GM12878 (cell line): Measurements from ENCODE around the gene AMOTL1. TPM values are rescaled to one million over a fixed set of nuclear protein-coding genes. Genes with fewer than 3 reads are reported as not detected.

Source experiments
- ATAC-seq: fragments of 200-7000 bp; cut with Tn5 transposase; 3 replicates; pipeline ENCODE4 v1.9.1; 2020; ENCODE audit warnings: mild to moderate bottlenecking, moderate library complexity
- BruUV-seq: library from RNA; stranded (reverse); fragments of 400-500 nt; replicated peaks from 2 replicates; lab custom pipeline; 2021; lab: Mats Ljungman, UMichigan
- CTCF ChIA-PET: fragments of 300-600 bp; sonication (Branson Sonifier 250); formaldehyde crosslinking; extraction: SDS; loops from one replicate; lab custom pipeline; 2021; ENCODE audit warnings: inconsistent platforms; lab: Yijun Ruan, JAX
- POLR2A ChIA-PET: fragments of 350-600 bp; formaldehyde crosslinking; extraction: SDS; loops from one replicate; lab custom pipeline; 2021; ENCODE audit warnings: inconsistent platforms; lab: Charles Lee
- RAD21 ChIA-PET: fragments of 300-600 bp; sonication (Branson Sonifier 250); formaldehyde crosslinking; loops from one replicate; lab custom pipeline; 2023; ENCODE audit warnings: antibody characterized with exemption; ENCODE audit not compliant: unreplicated experiment; lab: Charles Lee
- SMC1A ChIA-PET: fragments of 300-600 bp; sonication (Branson Sonifier 250); formaldehyde crosslinking; loops from one replicate; lab custom pipeline; 2023; ENCODE audit not compliant: unreplicated experiment, uncharacterized antibody; lab: Charles Lee
- DNase-seq: peaks from one replicate; pipeline ENCODE4 v3.0.0-alpha.2; 2011; ENCODE audit warnings: low read depth, low spot score
- FAIRE-seq: peaks from 3 replicates; lab custom pipeline; 2011; peaks lifted over from hg19 to GRCh38; lab: Jason Lieb, UNC
- H2AFZ ChIP-seq: 2 replicates; pipeline ENCODE4 v1.6.0; 2011; ENCODE audit warnings: low read depth, low read length, control low read depth; ENCODE audit not compliant: control insufficient read depth
- H3K27ac ChIP-seq: 2 replicates; pipeline ENCODE4 v1.5.1; 2011; ENCODE audit warnings: control low read depth; ENCODE audit not compliant: control insufficient read depth, insufficient read depth
- H3K27me3 ChIP-seq, 2 experiments: replicated peaks in 1 of 2; 2 replicates each; pipeline versions ENCODE4 v1.6.0 to v1.6.1; 2011; ENCODE audit warnings: low read length in 1 of 2; ENCODE audit not compliant: control insufficient read depth in 2 of 2, insufficient read depth in 2 of 2
- H3K36me3 ChIP-seq, 2 experiments: 2 replicates each; pipeline ENCODE4 v1.5.1; 2011; ENCODE audit warnings: low read length in 1 of 2; ENCODE audit not compliant: control insufficient read depth in 2 of 2, insufficient read depth in 2 of 2
- H3K4me1 ChIP-seq: 2 replicates; pipeline ENCODE4 v1.6.1; 2011; ENCODE audit warnings: mild to moderate bottlenecking, low read length, moderate library complexity, mixed read lengths; ENCODE audit not compliant: control insufficient read depth, insufficient read depth
- H3K4me2 ChIP-seq: 2 replicates; pipeline ENCODE4 v1.6.0; 2011; ENCODE audit warnings: control low read depth; ENCODE audit not compliant: control insufficient read depth, insufficient read depth
- H3K4me3 ChIP-seq: fragments of 200-600 bp; sonication (generic); 2 replicates; pipeline ENCODE4 v1.5.1; 2016
- H3K79me2 ChIP-seq: 2 replicates; pipeline ENCODE4 v1.6.0; 2011; ENCODE audit warnings: low read length; ENCODE audit not compliant: control insufficient read depth, insufficient read depth
- H3K9ac ChIP-seq: 2 replicates; pipeline ENCODE4 v1.8.0; 2011; ENCODE audit warnings: low read length, control low read depth, mixed read lengths; ENCODE audit not compliant: control insufficient read depth, insufficient read depth
- H3K9me3 ChIP-seq: replicated peaks from 3 replicates; pipeline ENCODE4 v1.5.1; 2011; ENCODE audit warnings: mild to moderate bottlenecking, low read length; ENCODE audit not compliant: control insufficient read depth, insufficient read depth
- H4K20me1 ChIP-seq: 2 replicates; pipeline ENCODE4 v1.6.0; 2011; ENCODE audit not compliant: control insufficient read depth, insufficient read depth
- BACH1 ChIP-seq: fragments of 450-650 bp; IDR thresholded peaks from 2 replicates; pipeline ENCODE4 v1.6.1; 2017; ENCODE audit warnings: mild to moderate bottlenecking, borderline replicate concordance
- BCL11A ChIP-seq: IDR thresholded peaks from 2 replicates; pipeline ENCODE4 v1.6.1; 2011; ENCODE audit warnings: low read depth, low read length
- BHLHE40 ChIP-seq, 2 experiments: fragments of 450-650 bp in 1 of 2; IDR thresholded peaks; 2 replicates each; pipeline ENCODE4 v1.6.1; 2011 to 2017; ENCODE audit warnings: low read depth in 2 of 2, borderline replicate concordance in 1 of 2, improper control_type of control experiment in 1 of 2, low read length in 1 of 2, mild to moderate bottlenecking in 1 of 2
- BRCA1 ChIP-seq: IDR thresholded peaks from 2 replicates; pipeline ENCODE4 v1.6.1; 2011; ENCODE audit warnings: low read depth, low read length, improper control_type of control experiment
- CHD4 ChIP-seq: fragments of 200-600 bp; sonication (generic); IDR thresholded peaks from 2 replicates; pipeline ENCODE4 v1.6.1; 2016; ENCODE audit warnings: mild to moderate bottlenecking
- EGR1 ChIP-seq, 2 experiments: IDR thresholded peaks; 1 replicate in 1 of 2; 2 replicates in 1 of 2; pipeline ENCODE4 v1.6.1; 2011 to 2012; ENCODE audit warnings: low read depth in 2 of 2, low read length in 2 of 2, borderline replicate concordance in 1 of 2, mild to moderate bottlenecking in 1 of 2, moderate library complexity in 1 of 2
- IKZF2 ChIP-seq, 2 experiments: fragments of 450-650 bp; IDR thresholded peaks; 2 replicates each; pipeline ENCODE4 v1.6.1; 2017; ENCODE audit warnings: mild to moderate bottlenecking in 2 of 2, moderate library complexity in 2 of 2
- JUND ChIP-seq: IDR thresholded peaks from 2 replicates; pipeline ENCODE4 v1.6.1; 2012; ENCODE audit warnings: low read depth, mild to moderate bottlenecking, low read length, improper control_type of control experiment, moderate library complexity
- MXI1 ChIP-seq: fragments of 150-350 bp; IDR thresholded peaks from 2 replicates; pipeline ENCODE4 v1.6.1; 2011; ENCODE audit warnings: low read depth, mild to moderate bottlenecking, inconsistent platforms, low read length, improper control_type of control experiment
- NR2C2 ChIP-seq: IDR thresholded peaks from 2 replicates; pipeline ENCODE4 v1.6.1; 2011; ENCODE audit warnings: borderline replicate concordance, low read depth; ENCODE audit not compliant: control insufficient read depth, insufficient read length
- SMC3 ChIP-seq: IDR thresholded peaks from 2 replicates; pipeline ENCODE4 v1.6.1; 2011; ENCODE audit warnings: low read length, improper control_type of control experiment, borderline replicate concordance
- SP1 ChIP-seq: IDR thresholded peaks from one replicate; pipeline ENCODE4 v1.6.1; 2011; ENCODE audit warnings: low read depth, low read length
- ZBTB33 ChIP-seq: fragments of 450-650 bp; IDR thresholded peaks from 2 replicates; pipeline ENCODE4 v1.6.1; 2017; ENCODE audit warnings: mild to moderate bottlenecking
- WGBS: methylation state at CpG from one replicate; pipeline ENCODE4 v1.1.6; 2016; ENCODE audit warnings: low lambda C conversion rate; ENCODE audit not compliant: insufficient replicate concordance, insufficient coverage; ENCODE audit errors: missing lambda C conversion rate; 5-methylcytosine and 5-hydroxymethylcytosine counted together
- in situ Hi-C: fragments of 300-500 bp; cut with MboI; formaldehyde crosslinking; loops from 9 replicates; pipeline ENCODE4 v1.14.3; 2018; ENCODE audit warnings: mixed read lengths
- intact Hi-C: fragments of 100-400 bp; cut with micrococcal nuclease; formaldehyde crosslinking; loops from one replicate; pipeline ENCODE4 v1.14.2; 2022; ENCODE audit not compliant: unreplicated experiment
- polyA plus RNA-seq, 11 experiments: library from polyadenylated mRNA; depleted of rRNA in 4 of 11; unstranded in 6 of 11; stranded (reverse) in 5 of 11; fragments of >200 nt; fragmentation: Nextera tagmentation in 4 of 11; fragmentation: Illumina TruSeq in 1 of 11; extraction: Ambion mirVana in 4 of 11; extraction: Trizol in 1 of 11; gene quantifications; 1 replicate in 1 of 11; 2 replicates in 10 of 11; pipeline versions ENCODE4 v1.2.1 to v1.2.3, GENCODE V29; 2011 to 2016; ENCODE audit warnings: inconsistent platforms in 2 of 11, missing spikeins in 2 of 11, low read depth in 1 of 11
- total RNA-seq, 4 experiments: library from RNA; depleted of rRNA in 3 of 4; stranded (reverse); fragments of >200 nt in 3 of 4; fragmentation: Illumina TruSeq in 1 of 4; extraction: Trizol in 1 of 4; gene quantifications; 2 replicates each; pipeline versions ENCODE4 v1.2.1 to v1.2.3, GENCODE V29; 2013 to 2021
- TF ChIP-seq, protein P1 (sequence below): fragments of 450-650 bp; formaldehyde crosslinking; IDR thresholded peaks from 2 replicates; pipeline ENCODE4 v1.5.0; 2022; ENCODE audit warnings: mild to moderate bottlenecking, missing genetic modification characterization
- TF ChIP-seq, protein P2 (sequence below): fragments of 450-650 bp; IDR thresholded peaks from 2 replicates; pipeline ENCODE4 v1.6.1; 2017; ENCODE audit warnings: mild to moderate bottlenecking, moderate library complexity

Gene AMOTL1
- total and polyA plus RNA-seq, 10 of the 15 experiments (the other 5 are each of a cell fraction or from before 2014, with no cell fraction given), result under 0.01 to 0.41 (median 0.01) TPM; not detected in 7

DNA sequence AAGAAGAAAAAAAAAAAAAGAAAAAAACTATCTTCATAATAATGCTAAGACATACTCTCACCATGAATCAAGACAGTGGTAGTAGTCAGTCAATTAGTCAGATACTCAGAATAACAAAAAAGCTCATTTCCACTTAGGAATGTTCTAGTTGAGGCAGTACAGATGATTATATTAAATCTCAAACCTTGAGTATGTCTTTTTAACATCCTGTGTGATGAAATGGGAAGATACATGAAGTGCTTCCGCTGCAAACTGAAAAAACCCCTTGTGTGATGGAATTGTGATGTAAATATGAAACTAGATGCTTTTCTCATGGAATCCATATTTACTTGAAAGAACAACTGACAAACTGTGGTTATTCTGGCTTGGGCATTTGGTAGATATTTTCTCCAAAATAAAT is 13.7 kb downstream of the AMOTL1 start:
- intact Hi-C loops (no loop called here), in situ Hi-C loops (no loop called here)
- Histone ChIP-seq H4K20me1 (no peaks in the 10 kb centered on the region), H3K27me3 (no peaks in the 10 kb centered on the region), H2AFZ (no peak overlapping the region), H3K36me3 (no peaks in the 10 kb centered on the region), H3K4me3 (no peak overlapping the region), H3K9me3 (no peaks in the 10 kb centered on the region), H3K79me2 (no peaks in the 10 kb centered on the region), H3K4me2 (no peak overlapping the region), H3K9ac (no peak overlapping the region), H3K27ac (no peak overlapping the region), H3K4me1 (no peaks in the 10 kb centered on the region)
- ATAC-seq (no peak), DNase-seq (no peak), FAIRE-seq (no peak)
- ChIA-PET RAD21 (no interaction called here), SMC1A (no interaction called here), POLR2A (no interaction called here), CTCF (interaction anchor here (1.1 kb wide), 1 partner anchor 30 kb away, joined by 3 read pairs; no protein-coding TSS in a partner anchor)
- TF ChIP-seq MXI1, result no peak
- TF ChIP-seq BCL11A, result no peak
- TF ChIP-seq, protein P1, sequence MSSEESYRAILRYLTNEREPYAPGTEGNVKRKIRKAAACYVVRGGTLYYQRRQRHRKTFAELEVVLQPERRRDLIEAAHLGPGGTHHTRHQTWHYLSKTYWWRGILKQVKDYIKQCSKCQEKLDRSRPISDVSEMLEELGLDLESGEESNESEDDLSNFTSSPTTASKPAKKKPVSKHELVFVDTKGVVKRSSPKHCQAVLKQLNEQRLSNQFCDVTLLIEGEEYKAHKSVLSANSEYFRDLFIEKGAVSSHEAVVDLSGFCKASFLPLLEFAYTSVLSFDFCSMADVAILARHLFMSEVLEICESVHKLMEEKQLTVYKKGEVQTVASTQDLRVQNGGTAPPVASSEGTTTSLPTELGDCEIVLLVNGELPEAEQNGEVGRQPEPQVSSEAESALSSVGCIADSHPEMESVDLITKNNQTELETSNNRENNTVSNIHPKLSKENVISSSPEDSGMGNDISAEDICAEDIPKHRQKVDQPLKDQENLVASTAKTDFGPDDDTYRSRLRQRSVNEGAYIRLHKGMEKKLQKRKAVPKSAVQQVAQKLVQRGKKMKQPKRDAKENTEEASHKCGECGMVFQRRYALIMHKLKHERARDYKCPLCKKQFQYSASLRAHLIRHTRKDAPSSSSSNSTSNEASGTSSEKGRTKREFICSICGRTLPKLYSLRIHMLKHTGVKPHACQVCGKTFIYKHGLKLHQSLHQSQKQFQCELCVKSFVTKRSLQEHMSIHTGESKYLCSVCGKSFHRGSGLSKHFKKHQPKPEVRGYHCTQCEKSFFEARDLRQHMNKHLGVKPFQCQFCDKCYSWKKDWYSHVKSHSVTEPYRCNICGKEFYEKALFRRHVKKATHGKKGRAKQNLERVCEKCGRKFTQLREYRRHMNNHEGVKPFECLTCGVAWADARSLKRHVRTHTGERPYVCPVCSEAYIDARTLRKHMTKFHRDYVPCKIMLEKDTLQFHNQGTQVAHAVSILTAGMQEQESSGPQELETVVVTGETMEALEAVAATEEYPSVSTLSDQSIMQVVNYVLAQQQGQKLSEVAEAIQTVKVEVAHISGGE (CRISPR knock-in tag), result no peak
- TF ChIP-seq IKZF2 (IDR thresholded peaks at IDR 0.05), result no peak
- TF ChIP-seq BHLHE40 (IDR thresholded peaks at IDR 0.05; ENCODE audit: borderline replicate concordance in 1 of 2, low read depth in 2 of 2, low read length in 1 of 2), result no peak
- no peak for TF ChIP-seq CHD4
- TF ChIP-seq ZBTB33, result no peak
- no peak for TF ChIP-seq JUND
- no peak for TF ChIP-seq EGR1 (IDR thresholded peaks at IDR 0.05; ENCODE audit: borderline replicate concordance in 1 of 2, low read depth in 2 of 2, low read length in 2 of 2)
- TF ChIP-seq BRCA1, result no peak
- TF ChIP-seq NR2C2, result no peak
- no peak for TF ChIP-seq BACH1
- no peak for TF ChIP-seq SMC3
- TF ChIP-seq, protein P2, sequence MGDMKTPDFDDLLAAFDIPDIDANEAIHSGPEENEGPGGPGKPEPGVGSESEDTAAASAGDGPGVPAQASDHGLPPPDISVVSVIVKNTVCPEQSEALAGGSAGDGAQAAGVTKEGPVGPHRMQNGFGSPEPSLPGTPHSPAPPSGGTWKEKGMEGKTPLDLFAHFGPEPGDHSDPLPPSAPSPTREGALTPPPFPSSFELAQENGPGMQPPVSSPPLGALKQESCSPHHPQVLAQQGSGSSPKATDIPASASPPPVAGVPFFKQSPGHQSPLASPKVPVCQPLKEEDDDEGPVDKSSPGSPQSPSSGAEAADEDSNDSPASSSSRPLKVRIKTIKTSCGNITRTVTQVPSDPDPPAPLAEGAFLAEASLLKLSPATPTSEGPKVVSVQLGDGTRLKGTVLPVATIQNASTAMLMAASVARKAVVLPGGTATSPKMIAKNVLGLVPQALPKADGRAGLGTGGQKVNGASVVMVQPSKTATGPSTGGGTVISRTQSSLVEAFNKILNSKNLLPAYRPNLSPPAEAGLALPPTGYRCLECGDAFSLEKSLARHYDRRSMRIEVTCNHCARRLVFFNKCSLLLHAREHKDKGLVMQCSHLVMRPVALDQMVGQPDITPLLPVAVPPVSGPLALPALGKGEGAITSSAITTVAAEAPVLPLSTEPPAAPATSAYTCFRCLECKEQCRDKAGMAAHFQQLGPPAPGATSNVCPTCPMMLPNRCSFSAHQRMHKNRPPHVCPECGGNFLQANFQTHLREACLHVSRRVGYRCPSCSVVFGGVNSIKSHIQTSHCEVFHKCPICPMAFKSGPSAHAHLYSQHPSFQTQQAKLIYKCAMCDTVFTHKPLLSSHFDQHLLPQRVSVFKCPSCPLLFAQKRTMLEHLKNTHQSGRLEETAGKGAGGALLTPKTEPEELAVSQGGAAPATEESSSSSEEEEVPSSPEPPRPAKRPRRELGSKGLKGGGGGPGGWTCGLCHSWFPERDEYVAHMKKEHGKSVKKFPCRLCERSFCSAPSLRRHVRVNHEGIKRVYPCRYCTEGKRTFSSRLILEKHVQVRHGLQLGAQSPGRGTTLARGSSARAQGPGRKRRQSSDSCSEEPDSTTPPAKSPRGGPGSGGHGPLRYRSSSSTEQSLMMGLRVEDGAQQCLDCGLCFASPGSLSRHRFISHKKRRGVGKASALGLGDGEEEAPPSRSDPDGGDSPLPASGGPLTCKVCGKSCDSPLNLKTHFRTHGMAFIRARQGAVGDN, result no peak
- TF ChIP-seq SP1, result no peak
- 0% methylated on average over 1 of the region's 1 CpG for WGBS
- BruUV-seq, result no TSS peak
